GM23338 (cell line): Measurements from ENCODE around the gene LTBR.

Experiments used
- EZH2 ChIP-seq: fragments of 200-600 bp; sonication (generic); IDR thresholded peaks from one replicate; pipeline ENCODE4 v1.8.0; 2017; ENCODE audit warnings: antibody characterized with exemption, mild to moderate bottlenecking, low read depth; ENCODE audit not compliant: unreplicated experiment
- EZH2phosphoT487 ChIP-seq: fragments of 200-600 bp; sonication (generic); IDR thresholded peaks from one replicate; pipeline ENCODE4 v1.8.1; 2018; ENCODE audit warnings: antibody characterized with exemption; ENCODE audit not compliant: unreplicated experiment
- POLR2AphosphoS5 ChIP-seq: IDR thresholded peaks from 2 replicates; pipeline ENCODE4 v1.6.1; 2016; ENCODE audit warnings: antibody characterized with exemption, low read depth
- ZNF114 ChIP-seq: fragments of 250-450 bp; sonication (Bioruptor Pico); IDR thresholded peaks from 2 replicates; pipeline ENCODE4 v1.5.0; 2020; ENCODE audit warnings: mild to moderate bottlenecking, moderate library complexity
- TF ChIP-seq, protein P1 (sequence below), 2 experiments: fragments of 200-600 bp in 1 of 2; sonication (generic) in 1 of 2; conservative IDR thresholded peaks; 2 replicates each; pipeline versions ENCODE4 v1.5.1 to v1.6.1; 2016 to 2017; ENCODE audit warnings: antibody characterized with exemption in 2 of 2, low read depth in 2 of 2, mild to moderate bottlenecking in 2 of 2, moderate library complexity in 1 of 2

DNA sequence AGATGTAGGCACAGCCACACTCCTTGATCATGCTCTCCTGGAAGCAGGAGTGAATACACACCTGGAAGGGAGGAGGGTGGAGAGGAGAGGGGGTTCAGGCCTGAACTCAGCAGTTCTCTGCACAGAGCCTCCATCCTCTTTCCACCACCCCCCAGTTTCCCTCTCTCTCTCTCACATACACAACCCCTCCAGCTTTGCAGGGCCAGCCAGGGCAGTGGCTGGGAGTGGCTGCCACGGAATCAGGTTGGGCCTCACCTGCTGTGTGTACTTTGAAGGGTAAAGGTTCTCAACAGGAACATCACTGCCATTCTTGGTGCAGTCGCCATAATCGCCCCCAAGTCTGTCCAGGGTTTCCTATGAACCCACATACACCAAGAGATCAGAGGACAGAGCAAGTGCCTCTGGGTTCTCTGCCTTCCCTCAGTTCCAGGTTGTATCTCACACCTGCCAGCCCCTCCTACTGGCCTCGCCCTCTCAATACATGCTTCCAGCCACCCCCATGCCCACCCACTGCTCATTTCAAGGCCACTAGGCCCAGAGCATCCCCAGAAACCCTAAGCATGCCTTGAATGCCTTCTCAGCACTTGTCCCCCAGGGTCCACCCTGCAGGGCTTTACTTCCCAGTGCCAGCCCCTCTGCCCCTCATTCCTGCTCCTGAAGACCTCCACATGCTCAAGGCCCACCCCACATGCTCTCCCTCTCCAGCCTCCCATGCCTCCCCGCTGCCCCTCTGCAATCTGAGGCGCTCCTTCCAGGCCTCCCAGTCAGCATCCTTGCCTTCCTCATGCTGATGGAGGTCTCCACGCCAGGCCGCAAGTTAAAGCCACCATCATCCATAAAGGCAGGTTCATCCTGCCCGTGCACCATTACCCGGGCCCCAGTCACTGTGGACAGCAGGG is 29.2 kb upstream of the LTBR start:
- TF ChIP-seq, protein P1, sequence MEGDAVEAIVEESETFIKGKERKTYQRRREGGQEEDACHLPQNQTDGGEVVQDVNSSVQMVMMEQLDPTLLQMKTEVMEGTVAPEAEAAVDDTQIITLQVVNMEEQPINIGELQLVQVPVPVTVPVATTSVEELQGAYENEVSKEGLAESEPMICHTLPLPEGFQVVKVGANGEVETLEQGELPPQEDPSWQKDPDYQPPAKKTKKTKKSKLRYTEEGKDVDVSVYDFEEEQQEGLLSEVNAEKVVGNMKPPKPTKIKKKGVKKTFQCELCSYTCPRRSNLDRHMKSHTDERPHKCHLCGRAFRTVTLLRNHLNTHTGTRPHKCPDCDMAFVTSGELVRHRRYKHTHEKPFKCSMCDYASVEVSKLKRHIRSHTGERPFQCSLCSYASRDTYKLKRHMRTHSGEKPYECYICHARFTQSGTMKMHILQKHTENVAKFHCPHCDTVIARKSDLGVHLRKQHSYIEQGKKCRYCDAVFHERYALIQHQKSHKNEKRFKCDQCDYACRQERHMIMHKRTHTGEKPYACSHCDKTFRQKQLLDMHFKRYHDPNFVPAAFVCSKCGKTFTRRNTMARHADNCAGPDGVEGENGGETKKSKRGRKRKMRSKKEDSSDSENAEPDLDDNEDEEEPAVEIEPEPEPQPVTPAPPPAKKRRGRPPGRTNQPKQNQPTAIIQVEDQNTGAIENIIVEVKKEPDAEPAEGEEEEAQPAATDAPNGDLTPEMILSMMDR (conservative IDR thresholded peaks at IDR 0.05; ENCODE audit: low read depth in 2 of 2) = peak in 1 of 2 experiments; percentile 29; a peak in 2 of 4 replicates
- TF ChIP-seq EZH2phosphoT487 = no peak
- TF ChIP-seq EZH2 = no peak
- no peak for TF ChIP-seq POLR2AphosphoS5
- TF ChIP-seq ZNF114 (CRISPR knock-in tag) = no peak
